Amniotic stem cell (primary cell): ENCODE measurements around the gene ZCCHC2.

ENCODE experiments used
- DNase-seq: peaks from one replicate; lab custom pipeline; 2025; lab: John Stamatoyannopoulos, UW

Gene ZCCHC2

GRCh38 chr18:62538881-62539280, 16.1 kb downstream of the ZCCHC2 start:
- no peak for DNase-seq

GRCh38 chr18:62539284-62540165, 16.7 kb downstream of the ZCCHC2 start:
- no peak for DNase-seq

DNA sequence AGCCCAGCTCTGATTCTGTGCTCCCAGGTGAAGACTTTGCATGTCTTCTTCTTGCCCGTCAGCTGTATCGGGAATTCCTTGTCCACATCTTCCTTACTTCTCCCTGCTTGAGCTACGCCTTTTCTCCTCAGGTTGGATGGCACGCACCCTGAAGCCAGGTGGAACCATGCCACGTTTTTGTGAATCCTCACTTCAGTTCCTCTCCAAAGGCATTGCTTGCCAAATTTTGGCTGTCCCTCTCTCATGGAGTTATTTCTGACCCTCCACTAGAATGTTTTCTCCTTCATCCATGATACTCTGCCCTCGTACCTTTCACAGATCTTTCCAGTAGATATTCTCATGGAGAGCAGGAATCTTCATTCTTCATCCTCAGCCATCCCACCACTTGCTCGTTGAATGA, 20.2 kb downstream of the ZCCHC2 start:
- DNase-seq: no peak

DNA sequence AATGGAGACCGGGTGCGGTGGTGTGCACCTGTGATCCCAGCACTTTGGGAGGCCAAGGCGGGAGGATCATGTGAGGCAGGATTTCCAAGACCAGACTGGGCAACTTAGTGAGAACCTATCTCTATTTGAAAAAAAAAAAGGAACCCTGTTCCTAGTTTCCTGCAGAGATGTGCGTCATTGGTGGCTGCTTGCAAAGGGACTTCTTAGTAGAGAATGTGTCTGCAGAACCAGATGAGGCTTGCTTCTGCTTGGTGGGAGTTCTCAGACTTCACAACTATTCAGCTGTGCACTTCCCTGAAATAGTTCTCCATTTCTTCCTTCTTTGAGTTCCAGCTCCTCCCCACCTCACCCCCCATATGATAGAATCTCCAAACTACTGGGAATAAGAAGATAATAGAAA, 22.3 kb downstream of the ZCCHC2 start:
- DNase-seq: no peak

DNA sequence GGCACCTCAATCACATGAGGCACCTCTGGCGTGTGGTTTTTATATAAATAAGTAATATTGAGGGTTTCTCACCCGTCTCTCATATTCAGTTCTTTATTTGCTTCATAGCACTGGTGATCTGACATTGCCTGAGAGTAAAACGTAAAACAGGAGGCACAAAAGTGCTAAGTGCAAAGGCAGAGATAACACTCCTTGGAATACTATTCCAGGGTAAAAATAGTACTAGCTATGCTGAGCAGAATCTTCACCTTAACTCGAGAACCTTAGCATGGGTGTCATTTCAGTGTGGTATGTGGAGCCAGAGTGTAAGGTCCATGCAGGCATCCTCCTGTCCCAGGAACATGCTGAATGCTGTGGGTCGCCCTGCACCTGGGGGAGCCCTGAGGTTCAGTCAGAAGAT, 26.9 kb downstream of the ZCCHC2 start:
- DNase-seq: no peak

DNA sequence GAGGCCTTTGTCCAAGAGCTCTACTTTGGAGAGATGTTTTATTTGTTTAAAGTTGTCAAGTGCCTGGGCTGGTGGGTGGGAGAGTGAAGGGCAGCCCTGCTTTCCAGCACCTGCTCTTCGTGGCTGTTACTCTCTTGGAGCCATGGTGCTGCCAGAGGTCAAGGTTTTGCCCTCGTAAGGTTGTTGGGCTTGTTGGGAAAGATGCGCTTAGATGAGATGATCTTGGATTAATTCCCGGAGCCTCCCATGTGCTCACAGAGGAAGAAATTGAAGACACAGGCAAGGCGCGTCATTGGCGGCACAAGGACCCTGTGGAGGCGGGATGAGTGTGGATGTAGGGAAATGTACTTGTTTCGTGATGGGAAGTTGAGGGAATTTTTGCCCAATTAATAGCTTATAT, 27.9 kb downstream of the ZCCHC2 start:
- DNase-seq: no peak

- DNase-seq: no peak
Observed at GRCh38 chr18:62551972-62552513, 29.2 kb downstream of the ZCCHC2 start.

GRCh38 chr18:62554061-62554815, 31.4 kb downstream of the ZCCHC2 start:
- no peak for DNase-seq

- DNase-seq: no peak
Observed at GRCh38 chr18:62555135-62555534, 32.3 kb downstream of the ZCCHC2 start.

GRCh38 chr18:62556397-62556796, 33.6 kb downstream of the ZCCHC2 start:
- no peak for DNase-seq

DNA sequence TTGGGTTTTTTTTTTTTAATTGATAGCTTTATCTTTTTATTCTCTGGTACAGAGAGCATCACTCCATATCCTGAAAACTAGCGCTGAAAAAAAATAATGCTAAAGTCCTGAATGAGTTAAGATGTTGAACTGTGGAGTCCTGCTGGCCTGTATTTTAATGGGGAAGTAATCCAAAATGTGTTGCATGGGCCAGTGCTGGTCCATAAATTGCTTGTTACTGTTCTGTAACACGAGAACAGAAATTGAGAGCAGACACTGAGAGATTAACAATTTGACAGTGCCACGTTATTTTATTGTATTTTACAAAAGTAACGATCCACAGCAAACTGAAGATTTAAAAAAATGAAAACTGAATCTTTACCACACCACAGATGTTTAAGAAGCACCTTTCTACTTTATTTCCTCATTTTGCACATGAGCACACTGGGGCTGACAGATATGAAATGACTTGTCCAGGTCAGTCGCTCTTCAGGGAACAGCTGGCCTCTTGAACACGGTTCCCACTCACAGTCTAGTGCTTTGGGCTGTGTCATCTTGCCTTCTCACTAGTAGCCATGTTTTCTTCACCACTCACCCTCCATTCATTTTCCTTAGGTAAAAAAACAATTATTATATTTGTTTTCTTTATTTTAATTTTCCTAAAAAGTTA, 35.3 kb downstream of the ZCCHC2 start:
- DNase-seq: no peak

GRCh38 chr18:62564044-62564443, 41.2 kb downstream of the ZCCHC2 start:
- DNase-seq: no peak

DNA sequence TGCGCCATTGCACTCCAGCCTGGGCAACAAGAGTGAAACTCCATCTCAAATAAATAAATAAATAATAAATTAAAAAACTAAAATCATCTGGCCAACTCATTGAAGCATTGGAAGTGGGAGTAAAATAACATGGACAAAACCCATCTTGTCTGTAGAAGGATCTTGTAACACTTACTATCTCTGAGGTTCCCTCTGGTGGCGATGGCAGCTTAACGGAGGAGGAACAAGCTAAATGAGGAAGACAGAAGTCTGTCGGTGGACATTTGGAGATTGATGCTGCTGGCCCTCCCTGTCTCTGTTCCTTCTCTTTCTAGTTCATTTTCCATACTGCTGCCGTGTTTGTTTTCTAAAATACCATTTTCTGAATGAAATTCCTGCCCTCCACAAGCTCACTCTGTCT, 43.4 kb downstream of the ZCCHC2 start:
- DNase-seq: no peak

DNA sequence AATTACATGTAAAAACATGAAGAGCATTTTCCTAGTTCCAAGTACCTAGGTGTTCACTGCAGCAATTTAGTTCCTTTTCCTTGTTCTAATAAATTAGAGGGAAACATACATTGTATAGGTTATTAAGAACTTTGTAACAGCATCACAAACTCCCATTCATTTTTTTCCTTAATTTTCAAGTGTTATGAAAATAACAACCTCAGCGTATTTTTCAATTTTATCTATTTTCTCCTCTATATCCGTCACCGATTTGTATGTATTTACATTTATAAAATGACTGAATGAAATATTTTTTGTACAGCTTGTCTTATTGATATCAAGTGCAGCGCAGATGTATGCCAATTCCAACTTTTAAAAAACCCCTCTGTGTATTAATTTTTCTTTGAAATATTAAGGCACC, 44.0 kb downstream of the ZCCHC2 start:
- no peak for DNase-seq

DNA sequence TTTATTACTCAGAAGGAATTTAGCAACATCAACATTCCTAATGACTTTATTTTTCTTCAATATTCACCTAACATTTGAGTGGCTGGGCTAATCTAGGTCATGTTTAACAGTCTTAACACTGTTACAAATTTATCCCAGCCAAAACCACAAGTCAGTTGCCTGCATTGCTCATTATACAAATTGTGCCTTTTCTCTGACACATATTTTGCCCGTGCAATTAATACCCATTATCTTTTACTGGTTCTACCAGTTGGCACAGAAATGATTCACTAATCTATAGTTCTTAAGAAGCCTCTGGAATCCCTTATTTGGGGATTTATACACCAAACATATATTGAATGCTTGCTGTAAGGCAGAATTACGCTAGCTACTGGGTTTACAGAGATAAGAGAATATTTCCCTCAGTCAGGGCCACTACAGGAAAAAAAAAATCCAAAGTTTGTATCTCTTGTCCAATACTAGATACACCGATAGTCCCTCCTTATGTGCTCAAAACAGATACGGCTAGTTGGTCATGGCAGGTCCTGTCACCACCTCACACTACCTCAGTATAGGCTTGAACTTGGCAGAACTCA, 46.3 kb downstream of the ZCCHC2 start:
- DNase-seq: no peak

DNA sequence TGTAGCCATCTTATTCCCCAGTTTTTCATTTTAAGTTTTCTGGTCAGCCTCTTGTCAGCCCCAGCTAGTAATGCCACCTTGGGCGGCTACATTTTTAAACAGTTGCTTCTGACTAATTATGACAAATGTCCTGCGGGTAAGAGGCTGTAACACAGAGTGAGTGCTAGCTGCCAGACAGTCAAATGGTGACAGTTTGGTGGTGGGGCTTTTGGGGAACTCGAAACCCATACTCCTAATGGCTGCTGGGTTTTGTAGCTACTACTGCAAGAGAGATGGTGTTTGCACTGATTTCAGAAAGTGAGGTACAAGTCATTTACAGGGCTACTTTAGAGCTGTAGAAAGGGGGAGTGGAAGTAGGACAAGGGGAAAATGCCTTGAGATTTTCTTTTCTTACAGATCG, 48.2 kb downstream of the ZCCHC2 start:
- DNase-seq: no peak

- DNase-seq: no peak
Observed at GRCh38 chr18:62571648-62572047, 48.8 kb downstream of the ZCCHC2 start.

GRCh38 chr18:62572456-62572855, 49.6 kb downstream of the ZCCHC2 start:
- DNase-seq: no peak

GRCh38 chr18:62574776-62575175, 52.0 kb downstream of the ZCCHC2 start:
- DNase-seq: no peak

DNA sequence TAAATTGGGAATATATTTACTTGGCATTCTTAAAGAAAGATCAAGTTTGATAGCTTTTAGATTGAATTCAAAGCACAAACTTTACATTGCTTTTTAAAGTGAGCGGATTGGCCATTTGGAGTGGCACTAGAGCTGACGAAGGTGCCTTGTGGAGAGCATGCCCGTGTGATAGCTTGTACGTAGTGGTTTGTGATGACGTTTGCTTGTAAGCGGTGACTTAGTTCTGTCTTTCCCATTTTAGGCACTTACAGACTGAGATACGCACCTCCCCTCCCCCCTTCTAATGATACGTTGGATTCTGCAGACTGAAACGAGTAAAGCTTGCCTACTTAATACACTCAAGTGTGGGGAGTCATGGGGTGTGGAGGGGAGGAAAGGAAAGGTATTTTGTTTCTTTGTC, 53.4 kb downstream of the ZCCHC2 start:
- DNase-seq: no peak

DNA sequence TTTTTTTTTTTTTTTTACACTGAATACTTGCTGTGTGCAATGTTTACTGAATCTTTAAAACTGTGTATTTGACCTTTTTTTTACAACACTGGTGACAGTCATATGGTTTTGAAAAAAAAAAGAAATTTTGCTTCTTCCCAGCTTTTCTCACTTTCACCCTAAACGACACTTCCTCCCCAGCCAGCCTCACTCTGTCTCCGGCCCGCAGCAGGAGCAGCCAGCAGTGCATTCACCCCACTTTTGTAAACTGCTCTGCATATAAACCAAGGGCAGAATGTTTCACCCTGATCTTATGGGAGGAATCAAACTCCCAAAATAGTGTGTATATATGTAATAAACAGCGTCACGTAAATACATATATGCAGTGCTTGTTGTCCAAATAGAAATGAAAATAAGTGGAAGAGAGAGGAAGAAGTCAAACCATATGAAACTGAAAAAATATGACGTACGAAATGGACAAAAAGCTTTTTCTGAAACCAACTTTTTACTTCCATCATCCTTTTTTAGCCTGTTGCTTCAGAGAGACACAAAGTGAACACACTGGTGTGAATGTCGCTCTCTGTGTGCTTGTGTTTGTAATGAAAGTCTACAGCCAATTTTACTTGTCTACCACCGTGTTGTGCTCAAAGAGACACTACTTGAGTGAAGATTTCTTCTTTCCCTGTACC, 54.2 kb downstream of the ZCCHC2 start:
- DNase-seq: no peak

DNA sequence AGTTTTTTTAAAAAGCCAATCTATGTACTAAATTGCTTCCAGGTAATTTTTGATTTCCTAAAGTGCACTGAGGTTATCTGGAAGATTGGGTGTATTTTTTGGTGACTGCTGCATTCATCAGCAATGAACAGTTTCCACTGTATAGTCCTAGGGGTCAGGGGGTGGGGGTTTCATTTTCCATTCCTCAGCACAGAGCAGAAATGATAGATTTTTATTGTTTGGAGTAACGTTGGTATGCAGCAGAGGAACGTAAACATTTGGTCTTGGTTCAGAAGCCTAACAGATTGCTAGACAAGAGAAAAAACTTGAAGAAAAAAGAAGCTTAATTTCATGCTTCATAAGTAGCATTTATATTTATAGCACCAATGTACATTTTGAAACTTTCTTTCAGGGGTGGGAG, 54.9 kb downstream of the ZCCHC2 start:
- no peak for DNase-seq
